ENCODE measurements around the gene CNTNAP2.

- TF ChIP-seq, protein P1, sequence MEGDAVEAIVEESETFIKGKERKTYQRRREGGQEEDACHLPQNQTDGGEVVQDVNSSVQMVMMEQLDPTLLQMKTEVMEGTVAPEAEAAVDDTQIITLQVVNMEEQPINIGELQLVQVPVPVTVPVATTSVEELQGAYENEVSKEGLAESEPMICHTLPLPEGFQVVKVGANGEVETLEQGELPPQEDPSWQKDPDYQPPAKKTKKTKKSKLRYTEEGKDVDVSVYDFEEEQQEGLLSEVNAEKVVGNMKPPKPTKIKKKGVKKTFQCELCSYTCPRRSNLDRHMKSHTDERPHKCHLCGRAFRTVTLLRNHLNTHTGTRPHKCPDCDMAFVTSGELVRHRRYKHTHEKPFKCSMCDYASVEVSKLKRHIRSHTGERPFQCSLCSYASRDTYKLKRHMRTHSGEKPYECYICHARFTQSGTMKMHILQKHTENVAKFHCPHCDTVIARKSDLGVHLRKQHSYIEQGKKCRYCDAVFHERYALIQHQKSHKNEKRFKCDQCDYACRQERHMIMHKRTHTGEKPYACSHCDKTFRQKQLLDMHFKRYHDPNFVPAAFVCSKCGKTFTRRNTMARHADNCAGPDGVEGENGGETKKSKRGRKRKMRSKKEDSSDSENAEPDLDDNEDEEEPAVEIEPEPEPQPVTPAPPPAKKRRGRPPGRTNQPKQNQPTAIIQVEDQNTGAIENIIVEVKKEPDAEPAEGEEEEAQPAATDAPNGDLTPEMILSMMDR (IDR thresholded peaks at IDR 0.05), result no peak
- no peak for TF ChIP-seq POLR2A (IDR thresholded peaks at IDR 0.05)
Observed at GRCh38 chr7:146654048-146654447, 537.4 kb downstream of the CNTNAP2 start.

Measured in uterus (tissue), 2 donors.